DOHH2 (cell line): ENCODE measurements around the gene RIMBP2.

Source experiments
- H3F3A ChIP-seq: fragments of 200-600 bp; sonication (generic), shearing (Covaris generic); 2 replicates; pipeline ENCODE4 v1.6.0; 2016; ENCODE audit warnings: antibody characterized with exemption, mild to moderate bottlenecking; ENCODE audit not compliant: control insufficient read depth, insufficient read depth
- H3K27ac ChIP-seq: fragments of 200-600 bp; sonication (generic); 2 replicates; pipeline ENCODE4 v1.5.1; 2014; ENCODE audit warnings: low read depth, mild to moderate bottlenecking, low read length, moderate library complexity
- H3K27me3 ChIP-seq: fragments of 200-600 bp; sonication (generic); 2 replicates; pipeline ENCODE4 v1.6.1; 2014; ENCODE audit warnings: mild to moderate bottlenecking, low read length, mixed read lengths; ENCODE audit not compliant: control insufficient read depth
- H3K36me3 ChIP-seq: fragments of 200-600 bp; sonication (generic); 2 replicates; pipeline ENCODE4 v1.6.1; 2014; ENCODE audit warnings: mild to moderate bottlenecking, low read length, moderate library complexity, mixed read lengths; ENCODE audit not compliant: control insufficient read depth
- H3K4me1 ChIP-seq: fragments of 200-600 bp; sonication (generic); 2 replicates; pipeline ENCODE4 v1.6.1; 2014; ENCODE audit warnings: mild to moderate bottlenecking, low read length, mixed read lengths; ENCODE audit not compliant: control insufficient read depth
- H3K4me2 ChIP-seq: fragments of 200-600 bp; sonication (generic); 2 replicates; pipeline ENCODE4 v1.6.0; 2014; ENCODE audit warnings: mild to moderate bottlenecking, low read length, moderate library complexity
- H3K4me3 ChIP-seq: fragments of 200-600 bp; sonication (generic); 2 replicates; pipeline ENCODE4 v1.5.1; 2014; ENCODE audit warnings: mild to moderate bottlenecking, low read length, mixed read lengths
- H3K79me2 ChIP-seq: fragments of 200-600 bp; sonication (generic); 2 replicates; pipeline ENCODE4 v1.6.1; 2014; ENCODE audit warnings: mild to moderate bottlenecking, low read length, mixed read lengths; ENCODE audit not compliant: control insufficient read depth
- H3K9me2 ChIP-seq: fragments of 200-600 bp; sonication (generic); replicated peaks from 2 replicates; pipeline ENCODE4 v1.6.1; 2014; ENCODE audit warnings: mild to moderate bottlenecking, low read length, mixed read lengths; ENCODE audit not compliant: control insufficient read depth
- H3K9me3 ChIP-seq: fragments of 200-600 bp; sonication (generic); 2 replicates; pipeline ENCODE4 v1.6.1; 2014; ENCODE audit warnings: antibody characterized with exemption, low read length, mixed read lengths; ENCODE audit not compliant: control insufficient read depth, insufficient read depth
- H4K20me1 ChIP-seq: fragments of 200-600 bp; sonication (generic); 2 replicates; pipeline ENCODE4 v1.6.0; 2014; ENCODE audit warnings: low read depth, mild to moderate bottlenecking, antibody characterized with exemption, low read length, moderate library complexity; ENCODE audit not compliant: control insufficient read depth, insufficient read depth
- EZH2phosphoT487 ChIP-seq: fragments of 200-600 bp; sonication (generic); IDR thresholded peaks from 2 replicates; pipeline ENCODE4 v1.6.1; 2017; ENCODE audit warnings: borderline replicate concordance, mild to moderate bottlenecking, antibody characterized with exemption, low read length, moderate library complexity, mixed read lengths
- TF ChIP-seq, protein P1 (sequence below): fragments of 200-600 bp; sonication (generic); IDR thresholded peaks from one replicate; pipeline ENCODE4 v1.5.1; 2014; ENCODE audit warnings: antibody characterized with exemption, mild to moderate bottlenecking, low read depth, low read length; ENCODE audit not compliant: poor library complexity, severe bottlenecking

RIMBP2 gene

DNA sequence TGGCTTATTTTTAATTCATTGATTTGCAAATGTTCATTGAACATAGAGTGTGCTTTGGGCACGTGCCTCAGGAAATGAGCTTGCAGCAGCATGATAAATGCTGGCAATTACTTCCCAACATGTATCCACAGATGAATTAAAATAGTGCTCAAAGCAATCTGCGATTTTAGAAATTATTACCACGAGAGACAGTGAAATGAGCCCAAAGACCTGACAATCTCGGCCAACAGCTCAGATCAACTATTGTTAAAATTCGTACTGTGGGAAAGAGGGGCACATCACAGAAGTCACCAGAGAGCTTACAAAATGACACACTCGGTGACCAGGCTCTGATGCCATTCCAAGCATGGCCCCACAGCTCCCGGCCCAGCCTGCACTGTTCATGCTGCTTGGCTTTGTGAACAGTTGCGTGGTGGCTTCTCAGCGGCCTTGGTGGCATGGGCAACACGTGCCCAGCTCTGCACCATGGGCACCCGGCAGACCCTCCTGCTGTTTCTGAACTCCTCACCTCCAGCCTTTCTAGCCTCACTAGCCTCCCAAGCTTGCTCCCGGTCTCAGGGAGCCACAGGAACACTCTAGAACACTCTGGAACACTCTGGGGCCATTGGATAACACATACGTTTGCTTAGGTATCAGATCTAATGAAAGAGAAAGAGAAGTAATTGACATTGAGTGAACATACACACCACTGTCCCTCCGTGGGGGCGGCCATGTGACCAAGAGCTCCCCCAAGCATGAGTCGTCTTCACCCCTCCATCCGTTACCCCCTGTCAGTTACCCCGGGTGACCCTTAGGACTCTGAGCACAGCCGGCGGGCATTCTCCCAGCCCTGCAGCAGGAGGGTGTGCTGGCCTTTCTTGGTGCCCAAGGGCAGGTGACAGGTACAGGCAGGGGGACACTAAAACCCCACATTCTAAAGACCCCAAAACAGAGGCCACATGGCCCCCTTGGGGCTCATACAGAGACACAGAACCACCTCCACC, 28.0 kb downstream of the RIMBP2 start:
- Histone ChIP-seq H3K9me2 (no peaks in the 10 kb centered on the region), H3K27ac (no peak overlapping the region), H3K4me1 (no peaks in the 10 kb centered on the region), H3F3A (no peaks in the 10 kb centered on the region), H3K36me3 (no peaks in the 10 kb centered on the region), H3K9me3 (no peaks in the 10 kb centered on the region), H3K79me2 (no peaks in the 10 kb centered on the region), H3K4me3 (no peak overlapping the region), H4K20me1 (no peaks in the 10 kb centered on the region), H3K4me2 (no peak overlapping the region), H3K27me3 (no peaks in the 10 kb centered on the region)
- TF ChIP-seq, protein P1, sequence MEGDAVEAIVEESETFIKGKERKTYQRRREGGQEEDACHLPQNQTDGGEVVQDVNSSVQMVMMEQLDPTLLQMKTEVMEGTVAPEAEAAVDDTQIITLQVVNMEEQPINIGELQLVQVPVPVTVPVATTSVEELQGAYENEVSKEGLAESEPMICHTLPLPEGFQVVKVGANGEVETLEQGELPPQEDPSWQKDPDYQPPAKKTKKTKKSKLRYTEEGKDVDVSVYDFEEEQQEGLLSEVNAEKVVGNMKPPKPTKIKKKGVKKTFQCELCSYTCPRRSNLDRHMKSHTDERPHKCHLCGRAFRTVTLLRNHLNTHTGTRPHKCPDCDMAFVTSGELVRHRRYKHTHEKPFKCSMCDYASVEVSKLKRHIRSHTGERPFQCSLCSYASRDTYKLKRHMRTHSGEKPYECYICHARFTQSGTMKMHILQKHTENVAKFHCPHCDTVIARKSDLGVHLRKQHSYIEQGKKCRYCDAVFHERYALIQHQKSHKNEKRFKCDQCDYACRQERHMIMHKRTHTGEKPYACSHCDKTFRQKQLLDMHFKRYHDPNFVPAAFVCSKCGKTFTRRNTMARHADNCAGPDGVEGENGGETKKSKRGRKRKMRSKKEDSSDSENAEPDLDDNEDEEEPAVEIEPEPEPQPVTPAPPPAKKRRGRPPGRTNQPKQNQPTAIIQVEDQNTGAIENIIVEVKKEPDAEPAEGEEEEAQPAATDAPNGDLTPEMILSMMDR = no peak
- TF ChIP-seq EZH2phosphoT487 = no peak

DNA sequence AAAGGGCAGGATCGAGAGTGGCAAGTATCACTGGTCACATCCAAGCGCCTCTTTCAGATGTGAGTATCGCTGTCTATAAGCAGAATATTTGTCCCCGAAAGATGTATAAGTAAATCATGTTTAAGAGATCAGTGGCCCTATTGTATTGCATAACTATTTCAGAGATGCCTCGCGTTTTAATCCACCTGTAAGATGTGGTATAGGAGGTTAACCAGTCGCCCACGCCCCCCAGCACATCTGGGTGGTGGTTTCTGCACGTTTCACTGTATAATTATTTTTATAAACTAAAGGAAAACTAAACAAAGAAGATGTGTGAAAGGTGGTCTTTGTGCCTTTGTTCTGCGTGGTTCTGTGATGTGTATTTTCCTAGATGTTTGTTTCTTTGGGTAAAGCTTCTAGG, 28.9 kb downstream of the RIMBP2 start:
- H4K20me1 ChIP-seq = no peaks in the 10 kb centered on the region
- no peaks in the 10 kb centered on the region for H3K4me1 ChIP-seq
- no peaks in the 10 kb centered on the region for H3K9me2 ChIP-seq
- H3K4me3 ChIP-seq = no peak overlapping the region
- H3K27me3 ChIP-seq = no peaks in the 10 kb centered on the region
- H3K9me3 ChIP-seq = no peaks in the 10 kb centered on the region
- no peak for TF ChIP-seq EZH2phosphoT487
- no peaks in the 10 kb centered on the region for H3F3A ChIP-seq
- H3K79me2 ChIP-seq = no peaks in the 10 kb centered on the region
- no peak overlapping the region for H3K27ac ChIP-seq
- no peak overlapping the region for H3K4me2 ChIP-seq
- H3K36me3 ChIP-seq = no peaks in the 10 kb centered on the region

DNA sequence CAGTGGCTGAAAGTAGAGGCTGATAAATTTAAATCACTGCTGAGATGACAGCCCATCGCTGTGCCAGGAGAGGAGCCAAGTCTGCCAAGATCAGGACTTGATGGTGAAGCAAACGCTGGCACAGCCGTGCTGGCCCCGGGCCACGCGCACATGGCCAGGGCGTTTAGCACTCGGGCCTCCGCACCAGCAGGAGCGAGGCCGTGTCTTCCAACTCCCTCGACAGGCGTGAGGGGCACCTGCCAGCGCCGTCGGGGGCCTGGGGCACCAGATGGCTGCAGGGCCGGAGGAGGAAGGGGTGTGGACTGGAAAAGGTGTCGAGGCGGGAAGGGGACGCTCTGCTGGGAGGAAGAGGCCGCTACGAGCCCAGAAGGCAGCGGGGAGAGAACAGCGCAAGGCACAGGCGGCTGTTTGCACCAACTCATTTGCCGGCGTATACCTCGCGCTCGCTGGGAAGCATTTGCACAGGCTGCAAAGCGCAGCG, 29.5 kb downstream of the RIMBP2 start:
- no peaks in the 10 kb centered on the region for H3F3A ChIP-seq
- TF ChIP-seq, protein P1 = no peak
- no peak for TF ChIP-seq EZH2phosphoT487
- no peaks in the 10 kb centered on the region for H3K27me3 ChIP-seq
- H3K4me1 ChIP-seq = no peaks in the 10 kb centered on the region
- no peak overlapping the region for H3K27ac ChIP-seq
- no peak overlapping the region for H3K4me2 ChIP-seq
- no peaks in the 10 kb centered on the region for H4K20me1 ChIP-seq
- H3K4me3 ChIP-seq = no peak overlapping the region
- H3K9me2 ChIP-seq = no peaks in the 10 kb centered on the region
- no peaks in the 10 kb centered on the region for H3K79me2 ChIP-seq
- no peaks in the 10 kb centered on the region for H3K36me3 ChIP-seq
- H3K9me3 ChIP-seq = no peaks in the 10 kb centered on the region

DNA sequence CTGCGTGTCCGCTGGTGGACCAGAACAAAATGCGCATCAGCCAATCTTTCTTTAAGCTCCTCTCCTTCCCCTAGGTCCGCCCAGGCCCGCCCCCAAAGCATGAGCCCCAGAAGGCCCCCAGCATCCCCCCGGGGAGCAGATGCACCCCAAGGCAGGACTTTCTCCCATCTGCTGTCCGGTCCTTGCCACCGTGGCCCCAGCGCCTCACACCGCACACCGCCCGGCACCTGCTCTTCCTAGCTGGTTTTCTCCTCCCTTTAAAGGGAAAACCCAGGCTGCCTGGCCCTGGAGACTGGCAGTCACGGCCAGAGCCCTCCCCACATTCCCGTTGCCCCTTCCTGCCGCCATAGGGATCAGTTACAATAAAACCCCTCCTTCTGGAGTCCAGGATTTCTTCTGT, 30.2 kb downstream of the RIMBP2 start:
- H4K20me1 ChIP-seq = no peaks in the 10 kb centered on the region
- H3K9me3 ChIP-seq = no peaks in the 10 kb centered on the region
- H3K27ac ChIP-seq = no peak overlapping the region
- H3K36me3 ChIP-seq = no peaks in the 10 kb centered on the region
- H3F3A ChIP-seq = no peaks in the 10 kb centered on the region
- H3K4me2 ChIP-seq = no peak overlapping the region
- no peaks in the 10 kb centered on the region for H3K27me3 ChIP-seq
- no peaks in the 10 kb centered on the region for H3K9me2 ChIP-seq
- no peaks in the 10 kb centered on the region for H3K79me2 ChIP-seq
- H3K4me1 ChIP-seq = no peaks in the 10 kb centered on the region
- no peak overlapping the region for H3K4me3 ChIP-seq
- TF ChIP-seq, protein P1 = no peak
- no peak for TF ChIP-seq EZH2phosphoT487
